SK-N-SH (cell line): ENCODE data around the gene SLC24A3. TPM values are rescaled to one million over a fixed set of nuclear protein-coding genes. Genes with fewer than 3 reads are reported as not detected.

Source experiments
- CTCF ChIA-PET: fragments of 300-600, 350-600 bp; formaldehyde crosslinking; extraction: SDS; loops from one replicate; lab custom pipeline; 2021; lab: Yijun Ruan, JAX
- POLR2A ChIA-PET: fragments of 350-600 bp; sonication (Branson Sonifier 250); formaldehyde crosslinking; extraction: SDS; loops from one replicate; lab custom pipeline; 2020; ENCODE audit warnings: antibody characterized with exemption, inconsistent platforms; lab: Yijun Ruan, JAX
- DNase-seq: peaks from one replicate; pipeline ENCODE4 v3.0.0; 2012
- H2AFZ ChIP-seq: fragments of 200-600 bp; sonication (generic); 2 replicates; pipeline ENCODE4 v1.8.1; 2016; ENCODE audit warnings: antibody characterized with exemption, mild to moderate bottlenecking, low read depth
- H3F3A ChIP-seq: fragments of 200-600 bp; sonication (generic); replicated peaks from 2 replicates; pipeline ENCODE3; 2016; ENCODE audit warnings: antibody characterized with exemption, mild to moderate bottlenecking; ENCODE audit not compliant: insufficient read depth
- H3K27ac ChIP-seq, 2 experiments: fragments of 200-500 bp in 1 of 2; fragments of 200-600 bp in 1 of 2; sonication (Bioruptor generic) in 1 of 2; sonication (generic), shearing (Covaris generic) in 1 of 2; 2 replicates each; pipeline versions ENCODE4 v1.5.1 to v1.6.1; 2014 to 2016; ENCODE audit warnings: low read depth in 2 of 2, inconsistent platforms in 1 of 2, low read length in 1 of 2, mild to moderate bottlenecking in 1 of 2, mixed read lengths in 1 of 2
- H3K27me3 ChIP-seq: fragments of 200-600 bp; sonication (generic), shearing (Covaris generic); 2 replicates; pipeline ENCODE4 v1.6.1; 2016; ENCODE audit warnings: mixed run types; ENCODE audit not compliant: insufficient read depth
- H3K36me3 ChIP-seq, 2 experiments: fragments of 200-500 bp in 1 of 2; fragments of 200-600 bp in 1 of 2; sonication (Bioruptor generic) in 1 of 2; sonication (generic) in 1 of 2; replicated peaks in 1 of 2; 2 replicates each; pipeline versions ENCODE3 to v1.5.1; 2014 to 2016; ENCODE audit warnings: low read length in 1 of 2, mild to moderate bottlenecking in 1 of 2; ENCODE audit not compliant: insufficient read depth in 2 of 2, control insufficient read depth in 1 of 2
- H3K4me1 ChIP-seq, 2 experiments: fragments of 200-500 bp in 1 of 2; fragments of 200-600 bp in 1 of 2; sonication (Bioruptor generic) in 1 of 2; sonication (generic), shearing (Covaris generic) in 1 of 2; 2 replicates each; pipeline versions ENCODE4 v1.5.1 to v1.6.1; 2014 to 2016; ENCODE audit warnings: low read depth in 1 of 2, low read length in 1 of 2, mixed run types in 1 of 2; ENCODE audit not compliant: insufficient read depth in 2 of 2, control insufficient read depth in 1 of 2
- H3K4me2 ChIP-seq: fragments of 200-600 bp; sonication (generic), shearing (Covaris generic); 2 replicates; pipeline ENCODE4 v1.6.1; 2017; ENCODE audit warnings: mixed run types
- H3K4me3 ChIP-seq, 2 experiments: fragments of 200-500 bp in 1 of 2; fragments of 200-600 bp in 1 of 2; sonication (Bioruptor generic) in 1 of 2; sonication (generic), shearing (Covaris generic) in 1 of 2; 2 replicates each; pipeline versions ENCODE4 v1.5.1 to v1.8.1; 2014 to 2016; ENCODE audit warnings: low read depth in 2 of 2, inconsistent platforms in 1 of 2, low read length in 1 of 2, mild to moderate bottlenecking in 1 of 2, mixed read lengths in 1 of 2, moderate library complexity in 1 of 2
- H3K79me2 ChIP-seq: fragments of 200-600 bp; sonication (generic); 2 replicates; pipeline ENCODE4 v1.8.1; 2017; ENCODE audit warnings: mild to moderate bottlenecking; ENCODE audit not compliant: insufficient read depth
- H3K9ac ChIP-seq: fragments of 200-600 bp; sonication (generic); 2 replicates; pipeline ENCODE4 v1.6.1; 2017; ENCODE audit warnings: mixed run types
- H3K9me2 ChIP-seq: fragments of 200-600 bp; sonication (generic); 2 replicates; pipeline ENCODE4 v1.6.1; 2017; ENCODE audit warnings: mixed run types
- H3K9me3 ChIP-seq: fragments of 200-600 bp; sonication (generic); 2 replicates; pipeline ENCODE4 v1.6.1; 2017; ENCODE audit warnings: mixed run types, mild to moderate bottlenecking, moderate library complexity
- H4K20me1 ChIP-seq: fragments of 200-600 bp; sonication (generic); 2 replicates; pipeline ENCODE4 v1.6.1; 2017; ENCODE audit warnings: mild to moderate bottlenecking, mixed run types; ENCODE audit not compliant: insufficient read depth
- CHD2 ChIP-seq: fragments of 150-350 bp; IDR thresholded peaks from 2 replicates; pipeline ENCODE4 v1.6.1; 2018; ENCODE audit warnings: low read length; ENCODE audit not compliant: partially characterized antibody
- CTCF ChIP-seq: fragments of 200-600 bp; sonication (generic); IDR thresholded peaks from 2 replicates; pipeline ENCODE4 v1.6.1; 2017; ENCODE audit warnings: antibody characterized with exemption, mild to moderate bottlenecking, moderate library complexity
- EP300 ChIP-seq, 2 experiments: IDR thresholded peaks; 2 replicates each; pipeline versions ENCODE4 v1.4.0 to v1.6.1; 2012; ENCODE audit warnings: borderline replicate concordance in 1 of 2, low read depth in 1 of 2, low read length in 1 of 2
- EZH2phosphoT487 ChIP-seq: fragments of 200-600 bp; sonication (generic); IDR thresholded peaks from 2 replicates; pipeline ENCODE4 v1.6.1; 2017; ENCODE audit warnings: low read depth, mixed run types, mild to moderate bottlenecking, antibody characterized with exemption, moderate library complexity, borderline replicate concordance
- FOXM1 ChIP-seq: IDR thresholded peaks from 2 replicates; pipeline ENCODE4 v1.4.0; 2012; ENCODE audit warnings: low read depth, mild to moderate bottlenecking
- GABPA ChIP-seq: IDR thresholded peaks from 2 replicates; pipeline ENCODE4 v1.4.0; 2012; ENCODE audit warnings: low read depth, mild to moderate bottlenecking
- IRF3 ChIP-seq: fragments of 150-350 bp; IDR thresholded peaks from 2 replicates; pipeline ENCODE4 v1.6.1; 2016; ENCODE audit warnings: mild to moderate bottlenecking, low read depth, low read length
- JUND ChIP-seq: IDR thresholded peaks from 2 replicates; pipeline ENCODE4 v1.4.0; 2012
- MAX ChIP-seq: IDR thresholded peaks from 2 replicates; pipeline ENCODE4 v1.4.0; 2012; ENCODE audit warnings: low read depth
- MEF2A ChIP-seq: IDR thresholded peaks from 2 replicates; pipeline ENCODE4 v1.4.0; 2012; ENCODE audit warnings: low read depth, borderline replicate concordance
- MXI1 ChIP-seq: IDR thresholded peaks from 2 replicates; pipeline ENCODE4 v1.6.1; 2012; ENCODE audit warnings: mild to moderate bottlenecking, low read depth, low read length, improper control_type of control experiment
- POLR2AphosphoS5 ChIP-seq: IDR thresholded peaks from 2 replicates; pipeline ENCODE4 v1.6.1; 2012; ENCODE audit warnings: low read depth, low read length
- TCF12 ChIP-seq: IDR thresholded peaks from 2 replicates; pipeline ENCODE4 v1.4.0; 2012
- USF2 ChIP-seq: fragments of 150-350 bp; IDR thresholded peaks from 2 replicates; pipeline ENCODE4 v1.6.1; 2017; ENCODE audit warnings: antibody characterized with exemption, low read length, low read depth, borderline replicate concordance
- WGBS: methylation state at CpG from one replicate; pipeline ENCODE4 v1.1.6; 2017; ENCODE audit warnings: low lambda C conversion rate; 5-methylcytosine and 5-hydroxymethylcytosine counted together
- polyA plus RNA-seq, 3 experiments: library from polyadenylated mRNA; depleted of rRNA; stranded (reverse); fragments of >200 nt; gene quantifications; 2 replicates each; pipeline ENCODE4 v1.2.3, GENCODE V29; 2012

SLC24A3 gene
- polyA plus RNA-seq, 1 of the 3 experiments (the other 2 are of a cell fraction): not detected

- Histone ChIP-seq H3K79me2 (no peaks in the 10 kb centered on the region), H3K27me3 (no peaks in the 10 kb centered on the region), H3K9ac (no peak overlapping the region), H3K4me1 (peaks cover 0 to 13% of the 10 kb centered on the region in 2 experiments; a peak in 1 of 4 replicates), H4K20me1 (no peaks in the 10 kb centered on the region), H2AFZ (no peak overlapping the region), H3K4me2 (no peak overlapping the region), H3K9me2 (no peaks in the 10 kb centered on the region), H3K4me3 (no peak overlapping the region), H3K9me3 (no peaks in the 10 kb centered on the region), H3K27ac (no peak overlapping the region), H3K36me3 (no peaks in the 10 kb centered on the region), H3F3A (no peaks in the 10 kb centered on the region)
- DNase-seq: no peak
- CTCF ChIA-PET: interaction anchor here (1.0 kb wide), 1 partner anchor 302 kb away, joined by 3 read pairs; no protein-coding TSS in a partner anchor
- TF ChIP-seq CTCF: no peak
- no peak for TF ChIP-seq GABPA
- no peak for TF ChIP-seq FOXM1
- no peak for TF ChIP-seq POLR2AphosphoS5
- no peak for TF ChIP-seq MAX
- TF ChIP-seq TCF12: no peak
- TF ChIP-seq CHD2: no peak
- no peak for TF ChIP-seq MEF2A
- TF ChIP-seq EP300 (IDR thresholded peaks at IDR 0.05; ENCODE audit: borderline replicate concordance in 1 of 2, low read depth in 1 of 2, low read length in 1 of 2): no peak
- no peak for TF ChIP-seq USF2
- no peak for TF ChIP-seq JUND
- TF ChIP-seq MXI1: no peak
- TF ChIP-seq EZH2phosphoT487: no peak
- TF ChIP-seq IRF3: no peak
- 89% methylated on average over 5 of the region's 5 CpGs for WGBS
- POLR2A ChIA-PET: no interaction called here
These were observed 478.7 kb downstream of the SLC24A3 start for GRCh38 chr20:19691125-19691524.
